Dedifferentiated amniotic fluid mesenchymal stem cell (primary cell): ENCODE measurements around the gene GLE1.
A peak's percentile ranks its signal among the peaks of the same experiment; 100 is the strongest.
"Not testable (repeated sequence)": the region's sequence is repeated elsewhere in the genome, so short reads cannot be mapped to it uniquely, and the experiment has no call there.

Experiments
- DNase-seq: peaks from one replicate; pipeline ENCODE4 v3.0.0-alpha.2; 2016; ENCODE audit errors: extremely low spot score

The GLE1 gene

GRCh38 chr9:128495804-128496417, 8.6 kb upstream of the GLE1 start:
- DNase-seq: no peak

- no peak for DNase-seq
Measured at GRCh38 chr9:128497824-128498610, 6.5 kb upstream of the GLE1 start.

GRCh38 chr9:128498911-128499310, 5.6 kb upstream of the GLE1 start:
- DNase-seq: no peak

- no peak for DNase-seq
Measured at GRCh38 chr9:128499920-128500319, 4.6 kb upstream of the GLE1 start.

GRCh38 chr9:128503415-128503825, 1.1 kb upstream of the GLE1 start:
- not testable (repeated sequence) for DNase-seq

- DNase-seq: no peak
Measured at GRCh38 chr9:128503870-128504269, 649 bp upstream of the GLE1 start.

- DNase-seq: peak; percentile 27
Measured at GRCh38 chr9:128505414-128505765, 871 bp downstream of the GLE1 start.

GRCh38 chr9:128505906-128506305, 1.4 kb downstream of the GLE1 start:
- not testable (repeated sequence) for DNase-seq

GRCh38 chr9:128512820-128513219, 8.3 kb downstream of the GLE1 start:
- no peak for DNase-seq

- DNase-seq: no peak
Measured at GRCh38 chr9:128521956-128522355, 17.4 kb downstream of the GLE1 start.

GRCh38 chr9:128523199-128523925, 18.8 kb downstream of the GLE1 start:
- no peak for DNase-seq

GRCh38 chr9:128526720-128527119, 22.2 kb downstream of the GLE1 start:
- DNase-seq: no peak

- no peak for DNase-seq
Measured at GRCh38 chr9:128528445-128529160, 24.1 kb downstream of the GLE1 start.

- DNase-seq: no peak
Measured at GRCh38 chr9:128529191-128529590, 24.7 kb downstream of the GLE1 start.

- no peak for DNase-seq
Measured at GRCh38 chr9:128532581-128532980, 28.1 kb downstream of the GLE1 start.

- no peak for DNase-seq
Measured at GRCh38 chr9:128540634-128541360, 36.3 kb downstream of the GLE1 start.

GRCh38 chr9:128546504-128546903, 42.0 kb downstream of the GLE1 start:
- no peak for DNase-seq

- DNase-seq: no peak
Measured at GRCh38 chr9:128548876-128549275, 44.4 kb downstream of the GLE1 start.

- DNase-seq: no peak
Measured at GRCh38 chr9:128550226-128550625, 45.7 kb downstream of the GLE1 start.

GRCh38 chr9:128550770-128551656, 46.5 kb downstream of the GLE1 start:
- peak; percentile 40 for DNase-seq
